Measurements from ENCODE around the gene RSPH6A. TPM values are rescaled to one million over a fixed set of nuclear protein-coding genes. Genes with fewer than 3 reads are reported as not detected.

RSPH6A gene
- total and polyA plus RNA-seq, 2 of the 4 experiments (the other 2 are of a cell fraction): under 0.01 to 0.09 TPM

DNA sequence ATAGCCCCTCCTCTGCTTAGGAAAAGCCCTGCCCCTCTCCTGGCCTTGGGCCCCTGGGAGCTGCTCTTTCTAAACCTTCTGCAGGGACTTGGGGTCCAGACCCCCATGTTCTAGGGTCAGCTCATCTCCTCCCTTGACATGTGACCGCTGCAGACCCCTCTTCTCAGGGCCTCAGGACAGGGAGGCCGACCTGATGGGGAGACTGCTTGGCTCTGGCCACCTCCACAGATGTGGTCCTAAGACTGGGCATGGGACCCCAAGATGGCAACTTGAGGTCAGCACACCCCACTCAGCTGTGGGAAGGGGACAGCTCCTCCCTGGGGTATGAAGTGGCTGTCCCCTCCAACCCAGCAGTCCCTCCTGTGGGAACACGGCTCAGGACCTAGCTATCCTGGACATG lies 42.2 kb downstream of the RSPH6A start:
- H4K5ac ChIP-seq (ENCODE audit: low read depth, low read length): no peak overlapping the region
- no peak overlapping the region for H3K14ac ChIP-seq (replicated peaks; ENCODE audit: low read depth, low read length)
- no peak overlapping the region for H3K9ac ChIP-seq (ENCODE audit: low read depth, low read length)
- H4K8ac ChIP-seq (ENCODE audit: low read depth in 2 of 2, low read length in 2 of 2): no peak overlapping the region
- peaks cover 4 to 10% of the 10 kb centered on the region in 2 experiments; a peak in 2 of 4 replicates for H3K79me1 ChIP-seq (ENCODE audit: low read depth in 1 of 2, low read length in 2 of 2)
- ChIA-PET CTCF (interaction anchor here (0.6 kb wide), 1 partner anchor 30 kb away, joined by 6 read pairs; no protein-coding TSS in a partner anchor), POLR2A (ENCODE audit: unreplicated experiment) (no interaction called here)
- no peak overlapping the region for H3K4me3 ChIP-seq (ENCODE audit: insufficient read depth, low read depth, low read length)
- intact Hi-C loops (cut with micrococcal nuclease) (no loop called here), in situ Hi-C loops (cut with MboI; ENCODE audit: low sequenced_read_pairs) (no loop called here), dilution Hi-C loops (cut with HindIII; ENCODE audit: low sequenced_read_pairs, unreplicated experiment) (no loop called here)
- peak overlapping the region; percentile 42 for H2AK9ac ChIP-seq (replicated peaks; ENCODE audit: low read depth, low read length, poor library complexity)
- no peak overlapping the region for H2BK5ac ChIP-seq (ENCODE audit: low read depth, low read length, poor library complexity, severe bottlenecking)
- H3K4ac ChIP-seq (ENCODE audit: low read depth, low read length): no peak overlapping the region
- no peak overlapping the region for H2BK120ac ChIP-seq (ENCODE audit: low read depth, low read length)
- no TSS peak for BruUV-seq (replicated peaks)
- no peak for ATAC-seq (ENCODE audit: low read depth)
- H3K9me3 ChIP-seq (ENCODE audit: control insufficient read depth, insufficient read depth, low read length): no peaks in the 10 kb centered on the region
- H3K18ac ChIP-seq (ENCODE audit: low read depth, low read length): no peak overlapping the region
- no peak overlapping the region for H2AK5ac ChIP-seq (ENCODE audit: low read depth, low read length)
- H3K56ac ChIP-seq (ENCODE audit: extremely low read depth, insufficient read depth, low read length): no peak overlapping the region
- H3K27ac ChIP-seq (ENCODE audit: insufficient read depth, low read length): no peak overlapping the region
- peaks cover 26% of the 10 kb centered on the region; the same call in 1 of the 2 replicates for H3K36me3 ChIP-seq (ENCODE audit: control insufficient read depth, insufficient read depth, low read length)
- WGBS, 2 experiments (ENCODE audit: extremely low coverage in 2 of 2, insufficient read length in 1 of 2): 100% methylated on average over 2 of the region's 3 CpGs; no CpG with 5 or more reads in 1 of the 2 experiments
- no peaks in the 10 kb centered on the region; the same call in 1 of the 2 replicates for H3K9me1 ChIP-seq (ENCODE audit: insufficient read depth, low read length)
- no peaks in the 10 kb centered on the region for H3K4me1 ChIP-seq (ENCODE audit: control insufficient read depth, insufficient read depth, low read length)
- peaks cover 16% of the 10 kb centered on the region for H4K20me1 ChIP-seq (ENCODE audit: insufficient read depth, low read length)
- no peak overlapping the region for H2BK20ac ChIP-seq (ENCODE audit: low read depth, low read length)
- TF ChIP-seq RFX5 (IDR thresholded peaks at IDR 0.05; ENCODE audit: low read depth, low read length) (no peak), FOS (IDR thresholded peaks at IDR 0.05; ENCODE audit: low read depth, low read length) (no peak), RCOR1 (IDR thresholded peaks at IDR 0.05; ENCODE audit: insufficient replicate concordance, low read length) (no peak), CHD1 (IDR thresholded peaks at IDR 0.05; ENCODE audit: low read depth, low read length) (no peak), BHLHE40 (IDR thresholded peaks at IDR 0.05; ENCODE audit: low read depth, low read length) (no peak), POLR2A (IDR thresholded peaks at IDR 0.05; ENCODE audit: low read depth, low read length) (no peak), MXI1 (IDR thresholded peaks at IDR 0.05; ENCODE audit: borderline replicate concordance, low read depth, low read length) (no peak), RAD21 (IDR thresholded peaks at IDR 0.05; ENCODE audit: low read length) (no peak), CEBPB (IDR thresholded peaks at IDR 0.05; ENCODE audit: low read depth, low read length) (no peak), SMC3 (IDR thresholded peaks at IDR 0.05; ENCODE audit: low read depth, low read length) (no peak), MAFK (IDR thresholded peaks at IDR 0.05; ENCODE audit: low read depth, low read length) (no peak), NFE2L2 (IDR thresholded peaks at IDR 0.05; ENCODE audit: low read depth, low read length) (no peak), MAZ (IDR thresholded peaks at IDR 0.05; ENCODE audit: borderline replicate concordance, low read depth, low read length) (no peak)
- TF ChIP-seq, protein P1, sequence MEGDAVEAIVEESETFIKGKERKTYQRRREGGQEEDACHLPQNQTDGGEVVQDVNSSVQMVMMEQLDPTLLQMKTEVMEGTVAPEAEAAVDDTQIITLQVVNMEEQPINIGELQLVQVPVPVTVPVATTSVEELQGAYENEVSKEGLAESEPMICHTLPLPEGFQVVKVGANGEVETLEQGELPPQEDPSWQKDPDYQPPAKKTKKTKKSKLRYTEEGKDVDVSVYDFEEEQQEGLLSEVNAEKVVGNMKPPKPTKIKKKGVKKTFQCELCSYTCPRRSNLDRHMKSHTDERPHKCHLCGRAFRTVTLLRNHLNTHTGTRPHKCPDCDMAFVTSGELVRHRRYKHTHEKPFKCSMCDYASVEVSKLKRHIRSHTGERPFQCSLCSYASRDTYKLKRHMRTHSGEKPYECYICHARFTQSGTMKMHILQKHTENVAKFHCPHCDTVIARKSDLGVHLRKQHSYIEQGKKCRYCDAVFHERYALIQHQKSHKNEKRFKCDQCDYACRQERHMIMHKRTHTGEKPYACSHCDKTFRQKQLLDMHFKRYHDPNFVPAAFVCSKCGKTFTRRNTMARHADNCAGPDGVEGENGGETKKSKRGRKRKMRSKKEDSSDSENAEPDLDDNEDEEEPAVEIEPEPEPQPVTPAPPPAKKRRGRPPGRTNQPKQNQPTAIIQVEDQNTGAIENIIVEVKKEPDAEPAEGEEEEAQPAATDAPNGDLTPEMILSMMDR (conservative IDR thresholded peaks at IDR 0.05; ENCODE audit: low read depth, low read length): no peak
- TF ChIP-seq, protein P2, sequence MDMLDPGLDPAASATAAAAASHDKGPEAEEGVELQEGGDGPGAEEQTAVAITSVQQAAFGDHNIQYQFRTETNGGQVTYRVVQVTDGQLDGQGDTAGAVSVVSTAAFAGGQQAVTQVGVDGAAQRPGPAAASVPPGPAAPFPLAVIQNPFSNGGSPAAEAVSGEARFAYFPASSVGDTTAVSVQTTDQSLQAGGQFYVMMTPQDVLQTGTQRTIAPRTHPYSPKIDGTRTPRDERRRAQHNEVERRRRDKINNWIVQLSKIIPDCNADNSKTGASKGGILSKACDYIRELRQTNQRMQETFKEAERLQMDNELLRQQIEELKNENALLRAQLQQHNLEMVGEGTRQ (IDR thresholded peaks at IDR 0.05; ENCODE audit: low read depth, low read length): no peak
- TF ChIP-seq, protein P3, sequence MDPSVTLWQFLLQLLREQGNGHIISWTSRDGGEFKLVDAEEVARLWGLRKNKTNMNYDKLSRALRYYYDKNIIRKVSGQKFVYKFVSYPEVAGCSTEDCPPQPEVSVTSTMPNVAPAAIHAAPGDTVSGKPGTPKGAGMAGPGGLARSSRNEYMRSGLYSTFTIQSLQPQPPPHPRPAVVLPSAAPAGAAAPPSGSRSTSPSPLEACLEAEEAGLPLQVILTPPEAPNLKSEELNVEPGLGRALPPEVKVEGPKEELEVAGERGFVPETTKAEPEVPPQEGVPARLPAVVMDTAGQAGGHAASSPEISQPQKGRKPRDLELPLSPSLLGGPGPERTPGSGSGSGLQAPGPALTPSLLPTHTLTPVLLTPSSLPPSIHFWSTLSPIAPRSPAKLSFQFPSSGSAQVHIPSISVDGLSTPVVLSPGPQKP (IDR thresholded peaks at IDR 0.05; ENCODE audit: borderline replicate concordance, low read depth, low read length): no peak
- H2AFZ ChIP-seq (replicated peaks; ENCODE audit: low read length, poor library complexity): peak overlapping the region; percentile 15
- no peak for DNase-seq
- H4K91ac ChIP-seq (ENCODE audit: insufficient read depth, low read depth, low read length): no peak overlapping the region
- H2BK15ac ChIP-seq (ENCODE audit: low read depth, low read length): no peak overlapping the region
- no peaks in the 10 kb centered on the region for H3K27me3 ChIP-seq (ENCODE audit: control insufficient read depth, insufficient read depth, low read length)
- no peak overlapping the region for H3K23ac ChIP-seq (ENCODE audit: low read depth, low read length)
- no peak overlapping the region for H3K4me2 ChIP-seq (ENCODE audit: low read depth, low read length)

All from IMR-90 (cell line).